Calu3 (cell line): ENCODE results near the gene TBK1. TPM values are rescaled to one million over a fixed set of nuclear protein-coding genes. Genes with fewer than 3 reads are reported as not detected.

ENCODE experiments used
- BruUV-seq: library from RNA; stranded (reverse); fragments of 400-500 nt; replicated peaks from 2 replicates; lab custom pipeline; 2021; lab: Mats Ljungman, UMichigan
- CTCF ChIA-PET: fragments of 300-600 bp; sonication (Branson Sonifier 250); formaldehyde crosslinking; loops from one replicate; lab custom pipeline; 2022; ENCODE audit warnings: antibody characterized with exemption; lab: Charles Lee
- DNase-seq: peaks from one replicate; pipeline ENCODE4 v3.0.0; 2022
- H3K27ac Mint-ChIP-seq: one replicate; pipeline ENCODE4 v1.8.0; 2022; ENCODE audit warnings: mixed read lengths; ENCODE audit not compliant: unreplicated experiment
- H3K27me3 Mint-ChIP-seq: one replicate; pipeline ENCODE4 v1.8.0; 2022; ENCODE audit warnings: mixed read lengths; ENCODE audit not compliant: unreplicated experiment
- H3K36me3 Mint-ChIP-seq: one replicate; pipeline ENCODE4 v1.8.0; 2022; ENCODE audit warnings: mild to moderate bottlenecking, moderate library complexity, mixed read lengths; ENCODE audit not compliant: insufficient read depth, unreplicated experiment
- H3K4me1 Mint-ChIP-seq: one replicate; pipeline ENCODE4 v1.8.0; 2022; ENCODE audit warnings: mild to moderate bottlenecking, low read depth, mixed read lengths; ENCODE audit not compliant: unreplicated experiment
- H3K4me3 Mint-ChIP-seq: one replicate; pipeline ENCODE4 v1.8.0; 2022; ENCODE audit warnings: mild to moderate bottlenecking, low read depth, moderate library complexity, mixed read lengths; ENCODE audit not compliant: unreplicated experiment
- H3K9me3 Mint-ChIP-seq: one replicate; pipeline ENCODE4 v1.8.0; 2022; ENCODE audit warnings: low read depth, mixed read lengths; ENCODE audit not compliant: unreplicated experiment
- intact Hi-C: fragments of 100-400 bp; cut with micrococcal nuclease; formaldehyde crosslinking; loops from one replicate; pipeline ENCODE4 v1.10.0; 2022; ENCODE audit not compliant: unreplicated experiment
- total RNA-seq: library from RNA; stranded (reverse); gene quantifications from 2 replicates; pipeline ENCODE4 v1.2.3, GENCODE V29; 2022
- TF ChIP-seq, protein P1 (sequence below): fragments of 200-600 bp; IDR thresholded peaks from one replicate; pipeline ENCODE4 v1.8.0; 2022; ENCODE audit warnings: antibody characterized with exemption; ENCODE audit not compliant: unreplicated experiment

Gene TBK1
- total RNA-seq, 1 experiment from 2014 or later: 40.4 TPM

DNA sequence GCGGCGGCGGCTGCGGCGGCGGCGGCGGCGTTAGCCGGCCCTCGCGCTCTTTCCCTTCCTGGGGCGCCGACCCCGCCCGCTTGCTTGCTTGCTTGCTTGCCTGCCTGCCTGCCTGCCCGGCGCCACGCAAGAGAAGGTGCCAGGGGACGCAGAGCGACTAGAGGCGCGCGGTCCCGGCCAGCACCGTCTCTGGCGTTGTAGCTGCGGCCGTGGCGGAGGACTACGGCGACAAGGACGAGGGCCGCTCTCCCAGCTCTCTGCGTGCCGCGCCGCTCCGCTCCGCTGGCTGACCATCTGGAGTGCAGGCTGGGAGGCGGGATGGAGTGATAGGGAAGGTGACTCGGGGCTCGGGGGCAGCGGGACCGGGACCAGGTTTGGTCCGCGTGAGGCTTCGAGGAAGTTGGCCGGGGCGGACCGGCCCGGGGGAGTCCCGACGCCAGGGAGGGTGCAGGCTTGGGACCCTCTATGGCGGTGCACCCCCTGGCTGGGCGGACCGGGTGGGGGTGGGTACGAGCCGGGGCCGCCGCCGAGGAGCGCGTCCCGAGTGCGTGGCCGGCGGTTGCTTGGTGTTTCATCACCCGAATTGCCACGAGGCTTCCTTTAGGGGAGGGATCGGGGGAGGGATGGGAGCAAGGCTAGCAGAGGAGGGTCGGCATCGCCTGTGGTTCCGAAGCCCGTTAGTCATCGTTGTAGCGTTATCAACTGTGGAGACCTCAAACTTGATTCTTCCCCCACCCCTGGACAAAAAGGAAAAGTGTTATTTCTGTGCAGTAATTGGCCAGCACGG, 47.3 kb upstream of the TBK1 start:
- DNase-seq: peak; percentile 79
- Mint-ChIP-seq H3K27ac (peak overlapping the region; percentile 99), H3K27me3 (no peaks in the 10 kb centered on the region), H3K4me3 (peak overlapping the region; percentile 99), H3K36me3 (peaks cover 52% of the 10 kb centered on the region), H3K9me3 (no peaks in the 10 kb centered on the region), H3K4me1 (peaks cover 19% of the 10 kb centered on the region)
- TF ChIP-seq, protein P1, sequence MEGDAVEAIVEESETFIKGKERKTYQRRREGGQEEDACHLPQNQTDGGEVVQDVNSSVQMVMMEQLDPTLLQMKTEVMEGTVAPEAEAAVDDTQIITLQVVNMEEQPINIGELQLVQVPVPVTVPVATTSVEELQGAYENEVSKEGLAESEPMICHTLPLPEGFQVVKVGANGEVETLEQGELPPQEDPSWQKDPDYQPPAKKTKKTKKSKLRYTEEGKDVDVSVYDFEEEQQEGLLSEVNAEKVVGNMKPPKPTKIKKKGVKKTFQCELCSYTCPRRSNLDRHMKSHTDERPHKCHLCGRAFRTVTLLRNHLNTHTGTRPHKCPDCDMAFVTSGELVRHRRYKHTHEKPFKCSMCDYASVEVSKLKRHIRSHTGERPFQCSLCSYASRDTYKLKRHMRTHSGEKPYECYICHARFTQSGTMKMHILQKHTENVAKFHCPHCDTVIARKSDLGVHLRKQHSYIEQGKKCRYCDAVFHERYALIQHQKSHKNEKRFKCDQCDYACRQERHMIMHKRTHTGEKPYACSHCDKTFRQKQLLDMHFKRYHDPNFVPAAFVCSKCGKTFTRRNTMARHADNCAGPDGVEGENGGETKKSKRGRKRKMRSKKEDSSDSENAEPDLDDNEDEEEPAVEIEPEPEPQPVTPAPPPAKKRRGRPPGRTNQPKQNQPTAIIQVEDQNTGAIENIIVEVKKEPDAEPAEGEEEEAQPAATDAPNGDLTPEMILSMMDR: no peak
- CTCF ChIA-PET: no interaction called here
- BruUV-seq: no TSS peak
- intact Hi-C loops: no loop called here

DNA sequence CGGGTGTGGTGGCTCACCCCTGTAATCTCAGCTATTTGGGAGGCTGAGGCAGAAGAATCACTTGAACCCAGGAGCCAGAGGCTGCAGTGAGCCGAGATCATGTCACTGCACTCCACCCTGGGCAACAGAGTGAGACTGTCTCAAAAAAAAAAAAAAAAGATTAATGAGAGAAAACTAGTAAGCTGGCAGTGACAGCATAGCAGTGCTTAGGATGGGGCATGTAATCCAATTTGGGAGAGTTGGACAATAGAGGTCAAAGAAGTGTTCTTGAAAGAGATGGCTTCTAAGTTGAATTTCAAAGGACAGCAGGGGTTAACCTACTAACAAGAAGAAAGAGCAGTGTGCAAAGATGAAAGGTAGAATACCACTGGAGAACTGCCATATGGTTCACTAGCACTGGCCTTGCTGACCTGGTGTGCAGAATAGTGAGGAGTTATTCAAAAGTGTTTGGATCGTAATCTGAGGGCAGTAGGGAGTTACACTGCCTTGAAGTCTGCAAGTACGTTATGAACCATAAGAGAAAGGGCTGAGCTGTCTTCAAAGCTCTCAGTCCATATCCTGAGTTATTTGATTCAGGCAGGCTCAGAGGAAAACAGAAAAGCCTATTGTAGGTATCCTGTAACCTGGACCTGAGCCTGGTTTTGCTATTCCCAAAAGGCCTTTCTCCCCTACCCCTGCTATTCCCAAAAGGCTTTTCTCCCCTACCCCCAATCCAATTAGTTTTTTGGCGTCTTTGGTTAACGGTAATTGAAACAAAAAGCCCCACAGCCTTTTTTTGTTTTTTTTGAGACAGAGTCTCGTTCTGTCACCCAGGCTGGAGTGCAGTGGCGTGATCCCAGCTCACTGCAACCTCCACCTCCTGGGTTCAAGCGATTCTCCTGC, 44.3 kb upstream of the TBK1 start:
- H3K4me1 Mint-ChIP-seq: peaks cover 19% of the 10 kb centered on the region
- no peaks in the 10 kb centered on the region for H3K27me3 Mint-ChIP-seq
- CTCF ChIA-PET: interaction anchor here (0.7 kb wide), 1 partner anchor 8 kb away, joined by 4 read pairs; no protein-coding TSS in a partner anchor
- H3K4me3 Mint-ChIP-seq: no peak overlapping the region
- no TSS peak for BruUV-seq
- no peaks in the 10 kb centered on the region for H3K9me3 Mint-ChIP-seq
- H3K36me3 Mint-ChIP-seq: peaks cover 77% of the 10 kb centered on the region
- intact Hi-C loops: no loop called here
- DNase-seq: no peak
- TF ChIP-seq, protein P1: no peak
- peak overlapping the region; percentile 99 for H3K27ac Mint-ChIP-seq

DNA sequence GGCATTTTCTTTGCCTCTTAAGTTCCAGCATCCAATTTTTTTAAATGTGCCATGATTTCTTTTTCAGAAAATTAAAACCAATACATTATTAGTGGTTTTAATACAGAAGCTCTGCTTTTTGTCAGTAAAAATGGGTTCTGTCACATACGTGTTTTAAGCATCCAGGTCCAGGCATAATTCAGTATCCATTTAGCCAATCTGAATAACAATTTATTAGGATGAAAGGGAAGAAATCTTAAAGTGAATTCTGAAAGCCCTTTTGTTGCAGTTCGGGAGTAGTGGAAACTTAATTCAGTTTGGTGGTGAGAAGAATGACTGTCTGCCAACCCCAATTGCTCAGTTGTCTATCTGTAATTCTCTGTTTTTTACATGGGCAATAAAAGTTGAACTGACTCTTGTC, 40.5 kb upstream of the TBK1 start:
- Mint-ChIP-seq H3K27me3 (no peaks in the 10 kb centered on the region), H3K9me3 (no peaks in the 10 kb centered on the region), H3K4me1 (peaks cover 19% of the 10 kb centered on the region), H3K4me3 (no peak overlapping the region), H3K27ac (no peak overlapping the region), H3K36me3 (peaks cover 73% of the 10 kb centered on the region)
- no peak for DNase-seq
- CTCF ChIA-PET: no interaction called here
- intact Hi-C loops: no loop called here
- TF ChIP-seq, protein P1: no peak
- no TSS peak for BruUV-seq

DNA sequence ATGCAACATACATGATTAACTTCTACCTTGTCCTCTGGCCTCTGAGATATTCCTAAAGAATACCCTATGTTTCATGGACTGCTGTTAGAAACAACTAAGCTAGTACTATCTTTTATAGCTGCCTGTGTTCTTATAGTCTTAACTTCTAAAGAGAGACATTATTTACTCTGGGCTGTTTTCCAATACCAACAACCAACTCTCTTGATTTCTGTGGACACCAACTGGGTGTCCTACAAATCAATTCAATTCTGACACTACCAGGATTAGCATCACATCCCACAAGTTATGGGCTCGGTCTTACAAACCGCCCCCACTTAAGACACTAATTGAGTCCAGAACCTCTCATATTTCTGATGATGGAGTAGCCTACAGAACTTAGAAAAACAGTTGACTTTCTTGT, 39.5 kb upstream of the TBK1 start:
- no TSS peak for BruUV-seq
- no peak for DNase-seq
- Mint-ChIP-seq H3K27me3 (no peaks in the 10 kb centered on the region), H3K4me3 (no peak overlapping the region), H3K9me3 (no peaks in the 10 kb centered on the region), H3K36me3 (peaks cover 73% of the 10 kb centered on the region), H3K4me1 (peaks cover 9% of the 10 kb centered on the region), H3K27ac (no peak overlapping the region)
- intact Hi-C loops: no loop called here
- TF ChIP-seq, protein P1: no peak
- CTCF ChIA-PET: interaction anchor here (0.6 kb wide), 1 partner anchor 320 kb away, joined by 4 read pairs; no protein-coding TSS in a partner anchor
